Suprapubic skin (tissue), 4 donors: ENCODE data around the gene CFAP410. TPM values are rescaled to one million over a fixed set of nuclear protein-coding genes. Genes with fewer than 3 reads are reported as not detected.

Experiments
- DNase-seq, 2 donors: peaks; one replicate each; pipeline ENCODE4 v3.0.0-alpha.2; 2019; ENCODE audit warnings: low spot score in 2 of 2
- H3K27ac ChIP-seq: fragments of 200-600 bp; sonication (generic); one replicate; pipeline ENCODE4 v1.5.1; 2019
- H3K27me3 ChIP-seq: fragments of 200-600 bp; sonication (generic); one replicate; pipeline ENCODE4 v1.5.1; 2019
- H3K36me3 ChIP-seq: fragments of 200-600 bp; sonication (generic); one replicate; pipeline ENCODE4 v1.5.1; 2019
- H3K4me1 ChIP-seq: fragments of 200-600 bp; sonication (generic); one replicate; pipeline ENCODE4 v1.5.1; 2019
- H3K4me3 ChIP-seq: fragments of 200-600 bp; sonication (generic); one replicate; pipeline ENCODE4 v1.5.1; 2019; ENCODE audit warnings: mild to moderate bottlenecking
- H3K9me3 ChIP-seq: fragments of 200-600 bp; sonication (generic); one replicate; pipeline ENCODE4 v1.5.1; 2019
- CTCF ChIP-seq, 2 donors: fragments of 200-600 bp in 1 of 2; fragments of 450-650 bp in 1 of 2; sonication (generic) in 1 of 2; IDR thresholded peaks; one replicate each; pipeline ENCODE4 v1.5.1; 2016 to 2019; ENCODE audit warnings: antibody characterized with exemption in 2 of 2, mild to moderate bottlenecking in 1 of 2, moderate library complexity in 1 of 2
- EP300 ChIP-seq: sonication (generic); formaldehyde crosslinking; IDR thresholded peaks from one replicate; pipeline ENCODE4 v1.6.1; 2017; ENCODE audit warnings: antibody characterized with exemption
- POLR2A ChIP-seq, 2 donors: fragments of 450-650 bp; IDR thresholded peaks; one replicate each; pipeline ENCODE4 v1.6.1; 2017; ENCODE audit warnings: antibody characterized with exemption in 2 of 2, mild to moderate bottlenecking in 2 of 2, moderate library complexity in 2 of 2
- POLR2AphosphoS5 ChIP-seq, 3 donors: sonication (generic); formaldehyde crosslinking; IDR thresholded peaks; one replicate each; pipeline ENCODE4 v1.6.1; 2017; ENCODE audit warnings: antibody characterized with exemption in 3 of 3
- WGBS: methylation state at CpG from one replicate; pipeline ENCODE4 v1.1.5; 2018; 5-methylcytosine and 5-hydroxymethylcytosine counted together
- total RNA-seq, 4 donors: library from RNA; depleted of rRNA; stranded (reverse); fragments of >200 nt; gene quantifications; one replicate each; pipeline ENCODE4 v1.1.0, GENCODE V29; 2016

CFAP410 gene
- total RNA-seq, 4 donors from 2014 or later, result 22.6 to 45.5 (median 27.3) TPM

GRCh38 chr21:44329086-44329889, 9.9 kb downstream of the CFAP410 start:
- no peaks in the 10 kb centered on the region for H3K27me3 ChIP-seq
- TF ChIP-seq POLR2A (IDR thresholded peaks at IDR 0.05) (no peak), CTCF (IDR thresholded peaks at IDR 0.05) (no peak), POLR2AphosphoS5 (IDR thresholded peaks at IDR 0.05) (no peak), EP300 (no peak)
- no peak overlapping the region for H3K27ac ChIP-seq
- no peak overlapping the region for H3K4me3 ChIP-seq
- no peaks in the 10 kb centered on the region for H3K9me3 ChIP-seq
- DNase-seq, result no peak
- H3K36me3 ChIP-seq, result peaks cover 50% of the 10 kb centered on the region
- no peaks in the 10 kb centered on the region for H3K4me1 ChIP-seq
- WGBS, result 77% methylated on average over 5 of the region's 26 CpGs

DNA sequence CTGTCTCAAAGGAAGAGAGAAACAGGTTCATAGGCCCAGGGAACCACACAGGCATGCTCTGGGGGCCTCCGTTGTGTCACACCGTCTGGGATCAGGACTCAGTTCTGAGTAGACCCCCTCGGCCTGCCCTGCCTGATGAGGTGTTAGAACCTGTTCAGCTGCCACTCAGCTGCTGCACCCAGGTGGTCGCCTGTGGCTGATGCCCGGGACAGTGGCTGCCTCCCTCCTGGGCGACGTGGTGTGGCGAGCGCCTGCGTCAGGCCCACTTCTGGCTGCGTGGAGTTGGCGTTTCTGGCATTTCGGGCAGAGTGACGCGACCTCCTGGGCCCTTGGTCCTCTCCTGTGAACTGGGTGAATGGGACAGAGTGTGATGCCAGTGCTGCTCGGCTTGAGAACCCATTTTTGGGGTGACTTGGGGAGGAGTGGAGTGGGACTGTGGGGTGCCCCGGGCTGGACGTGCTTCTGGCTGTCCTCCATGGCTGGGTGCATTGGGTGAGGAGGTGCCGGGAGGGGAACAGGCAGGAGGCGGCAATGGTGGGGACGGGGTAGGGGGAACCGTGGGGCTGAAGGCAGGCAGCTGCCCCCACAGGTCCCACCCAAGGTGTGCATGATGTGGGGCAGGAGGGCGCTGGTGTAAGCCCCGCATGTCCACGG, 10.8 kb downstream of the CFAP410 start:
- Histone ChIP-seq H3K9me3 (no peaks in the 10 kb centered on the region), H3K36me3 (peaks cover 59% of the 10 kb centered on the region), H3K27ac (no peak overlapping the region), H3K4me3 (no peak overlapping the region), H3K27me3 (no peaks in the 10 kb centered on the region), H3K4me1 (no peaks in the 10 kb centered on the region)
- DNase-seq, result no peak
- TF ChIP-seq EP300 (no peak), CTCF (IDR thresholded peaks at IDR 0.05) (no peak), POLR2AphosphoS5 (IDR thresholded peaks at IDR 0.05) (no peak), POLR2A (IDR thresholded peaks at IDR 0.05) (no peak)
- WGBS, result 79% methylated on average over 20 of the region's 25 CpGs

DNA sequence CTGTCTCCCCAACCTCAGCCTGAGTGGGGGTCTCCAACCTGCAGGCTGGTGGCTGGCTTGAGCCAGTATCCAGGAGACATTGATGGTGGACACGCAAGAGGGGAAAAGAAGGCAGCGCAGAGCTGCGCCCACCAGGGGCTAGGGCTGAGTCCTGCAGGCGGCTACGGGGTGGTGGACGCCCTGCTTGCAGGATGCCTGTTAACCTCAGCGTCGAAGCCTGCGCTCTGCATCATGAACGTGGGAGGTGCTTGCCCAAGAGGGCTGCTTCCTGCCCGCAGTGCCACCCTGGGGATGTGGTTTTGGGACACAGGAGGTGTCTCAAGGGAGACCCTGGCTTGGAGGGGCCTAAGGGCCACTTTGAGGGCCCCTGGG, 11.6 kb downstream of the CFAP410 start:
- H3K27me3 ChIP-seq, result no peaks in the 10 kb centered on the region
- no peak overlapping the region for H3K4me3 ChIP-seq
- H3K9me3 ChIP-seq, result no peaks in the 10 kb centered on the region
- no peak for TF ChIP-seq EP300
- TF ChIP-seq POLR2AphosphoS5 (IDR thresholded peaks at IDR 0.05), result no peak
- no peak for TF ChIP-seq POLR2A (IDR thresholded peaks at IDR 0.05)
- TF ChIP-seq CTCF (IDR thresholded peaks at IDR 0.05), result no peak
- WGBS, result 75% methylated on average over 4 of the region's 11 CpGs
- no peak for DNase-seq
- peaks cover 67% of the 10 kb centered on the region for H3K36me3 ChIP-seq
- no peak overlapping the region for H3K27ac ChIP-seq
- H3K4me1 ChIP-seq, result no peaks in the 10 kb centered on the region

GRCh38 chr21:44326716-44327602, 12.2 kb downstream of the CFAP410 start:
- H3K36me3 ChIP-seq, result peaks cover 73% of the 10 kb centered on the region
- H3K27ac ChIP-seq, result no peak overlapping the region
- no peak overlapping the region for H3K4me3 ChIP-seq
- no CpG with 5 or more reads among the region's 26 CpGs for WGBS
- H3K9me3 ChIP-seq, result no peaks in the 10 kb centered on the region
- TF ChIP-seq EP300, result no peak
- no peak for TF ChIP-seq POLR2AphosphoS5 (IDR thresholded peaks at IDR 0.05)
- no peak for TF ChIP-seq CTCF (IDR thresholded peaks at IDR 0.05)
- no peak for TF ChIP-seq POLR2A (IDR thresholded peaks at IDR 0.05)
- H3K4me1 ChIP-seq, result no peaks in the 10 kb centered on the region
- DNase-seq, result no peak
- no peaks in the 10 kb centered on the region for H3K27me3 ChIP-seq
